ENCODE results near the gene GPRC5C. TPM values are rescaled to one million over a fixed set of nuclear protein-coding genes. Genes with fewer than 3 reads are reported as not detected.

GPRC5C gene
- total and polyA plus RNA-seq, 2 of the 13 experiments (the other 11 are each of a cell fraction or from before 2014, with no cell fraction given), result 85.6 to 300 TPM

DNA sequence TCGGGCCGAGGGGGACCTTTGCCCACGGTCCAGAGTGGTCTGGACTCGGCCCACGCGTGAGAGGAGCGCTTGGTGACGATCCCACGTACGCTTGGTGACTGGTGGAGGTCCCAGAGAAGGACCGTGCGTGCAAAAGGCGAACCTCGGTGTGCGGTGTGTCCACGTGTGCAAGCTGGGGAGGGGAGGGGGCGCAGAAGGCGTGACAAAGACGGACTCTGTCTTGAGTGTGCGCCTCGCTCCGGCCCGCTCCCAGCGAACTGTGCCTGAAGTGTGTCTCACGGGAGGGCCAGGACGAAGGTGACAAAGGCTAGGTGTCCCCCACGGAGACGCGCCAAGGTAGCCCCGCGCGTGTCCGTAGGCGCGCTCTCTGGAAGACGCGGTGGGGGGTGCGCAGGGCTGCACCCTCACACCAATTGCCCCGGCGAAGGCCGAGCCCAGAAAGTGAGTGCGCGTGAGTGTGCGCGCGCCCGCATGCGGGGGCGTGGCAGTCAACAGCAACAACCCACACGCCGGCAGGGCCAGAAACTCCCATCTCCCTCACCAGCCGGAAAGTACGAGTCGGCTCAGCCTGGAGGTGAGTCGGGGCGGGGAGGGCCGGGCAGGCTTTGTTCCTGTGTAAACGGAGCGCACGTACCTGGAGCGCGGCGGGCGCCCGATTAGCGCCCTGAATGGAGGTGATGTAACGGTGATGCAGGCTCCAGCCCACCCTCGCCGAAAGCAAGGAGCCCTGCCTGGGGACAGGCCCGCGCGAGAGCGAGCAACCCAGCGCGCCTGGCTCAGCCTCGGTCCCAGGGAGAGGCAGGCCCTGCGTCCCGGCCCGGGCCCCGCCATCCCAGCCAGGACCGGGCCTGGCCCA, at the start of gene GPRC5C (continued):
- TF ChIP-seq, protein P1, sequence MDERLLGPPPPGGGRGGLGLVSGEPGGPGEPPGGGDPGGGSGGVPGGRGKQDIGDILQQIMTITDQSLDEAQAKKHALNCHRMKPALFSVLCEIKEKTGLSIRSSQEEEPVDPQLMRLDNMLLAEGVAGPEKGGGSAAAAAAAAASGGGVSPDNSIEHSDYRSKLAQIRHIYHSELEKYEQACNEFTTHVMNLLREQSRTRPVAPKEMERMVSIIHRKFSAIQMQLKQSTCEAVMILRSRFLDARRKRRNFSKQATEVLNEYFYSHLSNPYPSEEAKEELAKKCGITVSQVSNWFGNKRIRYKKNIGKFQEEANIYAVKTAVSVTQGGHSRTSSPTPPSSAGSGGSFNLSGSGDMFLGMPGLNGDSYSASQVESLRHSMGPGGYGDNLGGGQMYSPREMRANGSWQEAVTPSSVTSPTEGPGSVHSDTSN (CRISPR knock-in tag; IDR thresholded peaks at IDR 0.05), result no peak
- TF ChIP-seq KAT2B (IDR thresholded peaks at IDR 0.05; ENCODE audit: borderline replicate concordance, low read depth, low read length), result no peak
- 0 out of 2 replicates have a peak, but pooled peaks have one; percentile 19 for TF ChIP-seq ZNF713 (CRISPR knock-in tag; IDR thresholded peaks at IDR 0.05)
- no peak; the same call in 1 of the 2 replicates for TF ChIP-seq ZNF703 (CRISPR knock-in tag; IDR thresholded peaks at IDR 0.05; ENCODE audit: borderline replicate concordance)
- peak; percentile 95; the same call in 2 of the 3 replicates for TF ChIP-seq MXI1 (IDR thresholded peaks at IDR 0.05; ENCODE audit: borderline replicate concordance, low read depth, low read length)
- TF ChIP-seq ZNF615 (CRISPR knock-in tag; IDR thresholded peaks at IDR 0.05; ENCODE audit: borderline replicate concordance), result peak; percentile 28
- peak; percentile 86 to 88 for TF ChIP-seq POLR2A (IDR thresholded peaks at IDR 0.05; ENCODE audit: insufficient read depth in 1 of 2, low read depth in 2 of 2, low read length in 2 of 2)
- peak; percentile 78; the same call in 1 of the 2 replicates for TF ChIP-seq SNAPC2 (CRISPR knock-in tag; IDR thresholded peaks at IDR 0.05)
- no peak for TF ChIP-seq MBNL3 (CRISPR knock-in tag; conservative IDR thresholded peaks at IDR 0.05)
- 0 out of 2 replicates have a peak, but pooled peaks have one; percentile 70 for TF ChIP-seq ZNF337 (CRISPR knock-in tag; IDR thresholded peaks at IDR 0.05; ENCODE audit: borderline replicate concordance, low read depth)
- TF ChIP-seq ZBTB3 (CRISPR knock-in tag; IDR thresholded peaks at IDR 0.05; ENCODE audit: borderline replicate concordance, low read depth), result no peak; the same call in 1 of the 2 replicates
- peak; percentile 83 for TF ChIP-seq DMAP1 (CRISPR knock-in tag; IDR thresholded peaks at IDR 0.05)
- TF ChIP-seq RCOR2 (CRISPR knock-in tag; IDR thresholded peaks at IDR 0.05), result no peak
- no peak for TF ChIP-seq NFE2L2 (IDR thresholded peaks at IDR 0.05; ENCODE audit: low read length)
- no peak for TF ChIP-seq TCF7L2 (IDR thresholded peaks at IDR 0.05; ENCODE audit: low read depth, low read length)
- TF ChIP-seq, protein P2, sequence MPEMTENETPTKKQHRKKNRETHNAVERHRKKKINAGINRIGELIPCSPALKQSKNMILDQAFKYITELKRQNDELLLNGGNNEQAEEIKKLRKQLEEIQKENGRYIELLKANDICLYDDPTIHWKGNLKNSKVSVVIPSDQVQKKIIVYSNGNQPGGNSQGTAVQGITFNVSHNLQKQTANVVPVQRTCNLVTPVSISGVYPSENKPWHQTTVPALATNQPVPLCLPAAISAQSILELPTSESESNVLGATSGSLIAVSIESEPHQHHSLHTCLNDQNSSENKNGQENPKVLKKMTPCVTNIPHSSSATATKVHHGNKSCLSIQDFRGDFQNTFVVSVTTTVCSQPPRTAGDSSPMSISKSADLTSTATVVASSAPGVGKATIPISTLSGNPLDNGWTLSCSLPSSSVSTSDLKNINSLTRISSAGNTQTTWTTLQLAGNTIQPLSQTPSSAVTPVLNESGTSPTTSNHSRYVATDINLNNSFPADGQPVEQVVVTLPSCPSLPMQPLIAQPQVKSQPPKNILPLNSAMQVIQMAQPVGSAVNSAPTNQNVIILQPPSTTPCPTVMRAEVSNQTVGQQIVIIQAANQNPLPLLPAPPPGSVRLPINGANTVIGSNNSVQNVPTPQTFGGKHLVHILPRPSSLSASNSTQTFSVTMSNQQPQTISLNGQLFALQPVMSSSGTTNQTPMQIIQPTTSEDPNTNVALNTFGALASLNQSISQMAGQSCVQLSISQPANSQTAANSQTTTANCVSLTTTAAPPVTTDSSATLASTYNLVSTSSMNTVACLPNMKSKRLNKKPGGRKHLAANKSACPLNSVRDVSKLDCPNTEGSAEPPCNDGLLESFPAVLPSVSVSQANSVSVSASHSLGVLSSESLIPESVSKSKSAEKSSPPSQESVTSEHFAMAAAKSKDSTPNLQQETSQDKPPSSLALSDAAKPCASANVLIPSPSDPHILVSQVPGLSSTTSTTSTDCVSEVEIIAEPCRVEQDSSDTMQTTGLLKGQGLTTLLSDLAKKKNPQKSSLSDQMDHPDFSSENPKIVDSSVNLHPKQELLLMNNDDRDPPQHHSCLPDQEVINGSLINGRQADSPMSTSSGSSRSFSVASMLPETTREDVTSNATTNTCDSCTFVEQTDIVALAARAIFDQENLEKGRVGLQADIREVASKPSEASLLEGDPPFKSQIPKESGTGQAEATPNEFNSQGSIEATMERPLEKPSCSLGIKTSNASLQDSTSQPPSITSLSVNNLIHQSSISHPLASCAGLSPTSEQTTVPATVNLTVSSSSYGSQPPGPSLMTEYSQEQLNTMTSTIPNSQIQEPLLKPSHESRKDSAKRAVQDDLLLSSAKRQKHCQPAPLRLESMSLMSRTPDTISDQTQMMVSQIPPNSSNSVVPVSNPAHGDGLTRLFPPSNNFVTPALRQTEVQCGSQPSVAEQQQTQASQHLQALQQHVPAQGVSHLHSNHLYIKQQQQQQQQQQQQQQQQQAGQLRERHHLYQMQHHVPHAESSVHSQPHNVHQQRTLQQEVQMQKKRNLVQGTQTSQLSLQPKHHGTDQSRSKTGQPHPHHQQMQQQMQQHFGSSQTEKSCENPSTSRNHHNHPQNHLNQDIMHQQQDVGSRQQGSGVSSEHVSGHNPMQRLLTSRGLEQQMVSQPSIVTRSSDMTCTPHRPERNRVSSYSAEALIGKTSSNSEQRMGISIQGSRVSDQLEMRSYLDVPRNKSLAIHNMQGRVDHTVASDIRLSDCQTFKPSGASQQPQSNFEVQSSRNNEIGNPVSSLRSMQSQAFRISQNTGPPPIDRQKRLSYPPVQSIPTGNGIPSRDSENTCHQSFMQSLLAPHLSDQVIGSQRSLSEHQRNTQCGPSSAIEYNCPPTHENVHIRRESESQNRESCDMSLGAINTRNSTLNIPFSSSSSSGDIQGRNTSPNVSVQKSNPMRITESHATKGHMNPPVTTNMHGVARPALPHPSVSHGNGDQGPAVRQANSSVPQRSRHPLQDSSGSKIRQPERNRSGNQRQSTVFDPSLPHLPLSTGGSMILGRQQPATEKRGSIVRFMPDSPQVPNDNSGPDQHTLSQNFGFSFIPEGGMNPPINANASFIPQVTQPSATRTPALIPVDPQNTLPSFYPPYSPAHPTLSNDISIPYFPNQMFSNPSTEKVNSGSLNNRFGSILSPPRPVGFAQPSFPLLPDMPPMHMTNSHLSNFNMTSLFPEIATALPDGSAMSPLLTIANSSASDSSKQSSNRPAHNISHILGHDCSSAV (CRISPR knock-in tag; IDR thresholded peaks at IDR 0.05; ENCODE audit: borderline replicate concordance), result no peak; the same call in 1 of the 2 replicates
- peak; percentile 72 for TF ChIP-seq ZEB1 (IDR thresholded peaks at IDR 0.05; ENCODE audit: insufficient replicate concordance, low read depth)
- TF ChIP-seq ZNF777 (CRISPR knock-in tag; IDR thresholded peaks at IDR 0.05), result no peak
- TF ChIP-seq HCFC1 (IDR thresholded peaks at IDR 0.05; ENCODE audit: low read depth, low read length), result peak; percentile 23; the same call in 1 of the 2 replicates
- TF ChIP-seq YEATS4 (CRISPR knock-in tag; IDR thresholded peaks at IDR 0.05; ENCODE audit: borderline replicate concordance), result peak; percentile 33; the same call in 1 of the 2 replicates
- peak; percentile 61 for TF ChIP-seq ZMYM3 (CRISPR knock-in tag; IDR thresholded peaks at IDR 0.05)
- no peak for TF ChIP-seq ZNF496 (CRISPR knock-in tag; IDR thresholded peaks at IDR 0.05; ENCODE audit: insufficient replicate concordance)

All from HepG2 (cell line).